ENCODE results near the gene LGR4.
A peak's percentile ranks its signal among the peaks of the same experiment; 100 is the strongest.

The LGR4 gene

DNA sequence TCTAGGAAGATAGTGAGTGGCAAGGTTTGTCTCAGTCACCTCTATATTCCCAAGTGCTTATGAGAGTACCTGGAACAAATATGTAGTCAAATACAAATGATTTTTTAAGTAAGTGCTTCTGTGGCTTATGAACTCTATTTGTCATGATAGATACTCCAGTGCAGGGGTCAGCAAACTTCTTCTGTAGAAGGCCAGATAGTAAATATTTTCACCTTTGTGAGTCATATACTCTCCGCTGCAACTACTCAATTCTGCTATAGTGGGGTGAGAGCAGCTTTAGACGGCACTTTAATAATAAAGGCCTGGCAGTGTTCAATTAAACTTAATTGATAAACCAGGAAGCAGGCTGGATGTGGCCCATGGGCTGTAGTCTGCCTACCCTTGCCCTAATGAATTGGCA, 97.2 kb downstream of the LGR4 start:
- DNase-seq, result no peak

DNA sequence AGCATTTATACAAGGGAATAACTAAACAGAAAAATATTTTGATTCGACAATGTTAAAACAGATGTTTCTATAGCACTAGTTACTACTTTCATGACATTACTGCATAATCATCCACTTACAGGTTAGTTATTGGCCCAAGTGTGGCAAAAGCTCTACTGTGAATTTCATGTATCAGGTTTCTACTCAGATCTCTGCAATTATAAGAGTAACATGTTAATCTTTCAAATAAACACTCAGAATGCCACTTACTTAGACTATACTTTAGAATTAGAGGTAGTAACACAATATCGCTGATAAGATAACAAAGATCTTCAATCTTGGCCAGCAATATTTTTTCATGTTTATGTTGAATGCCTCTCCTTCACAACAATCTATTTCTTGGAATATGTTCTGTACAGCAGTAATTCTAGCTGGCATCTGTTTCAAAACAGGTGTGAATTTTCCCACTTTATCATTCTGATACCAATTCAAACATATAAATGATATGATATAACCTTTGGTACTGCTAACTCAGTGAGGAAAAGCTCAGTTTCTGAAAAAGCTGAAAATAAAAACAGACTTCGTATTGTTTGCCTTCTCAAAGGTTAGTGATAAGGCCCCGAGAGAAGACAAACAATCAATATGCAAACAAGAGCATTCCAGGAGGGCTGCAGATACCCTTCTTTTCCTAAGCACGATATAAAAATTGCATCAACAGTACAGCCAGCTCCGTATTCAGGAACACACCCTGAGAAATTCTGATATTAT, 98.6 kb downstream of the LGR4 start:
- no peak for DNase-seq

DNA sequence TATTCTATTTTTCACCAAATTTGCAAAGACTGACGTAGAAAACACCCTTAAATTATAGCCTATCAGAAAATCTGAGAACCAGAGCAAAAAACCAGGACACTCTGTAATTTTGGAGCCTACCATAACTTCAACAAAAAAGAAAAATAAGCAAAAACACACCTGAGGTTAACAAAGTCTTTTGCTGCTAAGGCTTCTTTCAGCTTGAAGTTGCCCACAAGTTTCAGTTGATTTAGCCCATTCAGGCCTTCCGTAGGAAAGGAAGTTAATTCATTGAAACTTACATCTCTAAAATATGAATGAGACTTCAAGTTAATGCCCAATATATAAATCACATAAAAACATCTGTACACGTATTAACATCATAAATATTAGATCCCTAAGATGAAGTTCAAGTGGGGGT, 99.2 kb downstream of the LGR4 start:
- DNase-seq, result no peak

DNA sequence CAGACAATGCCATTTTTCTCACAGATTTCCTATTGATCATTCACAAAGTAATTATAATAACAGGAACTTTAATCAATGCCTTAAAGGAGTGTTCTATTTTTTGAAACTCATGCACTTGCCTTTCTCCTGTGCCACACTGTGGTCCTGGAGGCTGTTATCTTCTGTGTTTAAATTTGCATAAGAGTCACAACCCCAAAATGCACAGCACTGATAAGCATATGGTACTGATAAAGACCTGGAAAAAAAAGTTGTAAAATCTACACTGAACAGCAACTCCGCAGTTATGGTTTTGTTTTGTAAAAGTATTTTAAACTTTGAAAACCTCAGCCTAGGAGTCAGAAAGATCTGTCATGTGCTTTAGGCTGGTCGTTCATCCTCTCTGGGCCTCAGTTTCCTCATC, 100.4 kb downstream of the LGR4 start:
- no peak for DNase-seq

DNA sequence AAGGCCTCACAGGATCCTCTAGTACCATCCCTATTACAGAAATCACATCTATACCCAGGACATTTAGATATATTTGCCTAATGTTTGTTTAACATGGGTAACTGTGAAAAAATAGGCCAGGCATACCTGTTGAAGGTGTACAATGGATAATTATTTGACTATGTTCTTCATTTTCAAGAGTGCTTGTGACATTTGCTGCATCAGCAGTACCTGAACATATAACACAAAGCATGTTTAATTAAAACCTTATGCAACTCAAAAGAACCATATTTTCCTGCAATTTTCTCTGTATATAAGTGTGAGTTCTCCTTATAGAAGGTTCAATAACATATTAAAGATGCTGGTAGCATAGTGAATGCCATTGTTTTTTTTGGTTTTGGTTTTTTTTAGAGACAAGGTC, 101.1 kb downstream of the LGR4 start:
- no peak for DNase-seq

DNA sequence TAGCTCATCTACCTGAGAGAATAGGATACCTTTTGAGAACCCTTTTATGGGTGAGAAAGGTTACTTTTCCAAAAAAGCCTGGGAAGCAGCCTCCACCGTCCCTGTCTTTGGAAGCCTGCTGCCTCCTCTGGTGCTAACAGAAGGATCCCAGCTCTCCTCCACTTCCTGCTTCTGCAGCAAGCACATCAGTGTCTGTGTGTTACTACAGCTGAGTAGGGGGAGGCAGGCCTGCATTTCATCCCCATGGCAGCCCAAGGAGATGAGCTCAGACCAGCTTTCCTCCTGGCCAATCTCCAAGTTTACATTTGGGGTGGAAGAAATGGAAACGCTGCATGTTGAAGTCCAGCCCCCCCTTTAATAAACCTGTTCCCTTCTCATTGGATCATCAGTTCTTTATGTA, 102.2 kb downstream of the LGR4 start:
- no peak for DNase-seq

GRCh38 chr11:27367881-27368280, 104.7 kb downstream of the LGR4 start:
- no peak for DNase-seq

DNA sequence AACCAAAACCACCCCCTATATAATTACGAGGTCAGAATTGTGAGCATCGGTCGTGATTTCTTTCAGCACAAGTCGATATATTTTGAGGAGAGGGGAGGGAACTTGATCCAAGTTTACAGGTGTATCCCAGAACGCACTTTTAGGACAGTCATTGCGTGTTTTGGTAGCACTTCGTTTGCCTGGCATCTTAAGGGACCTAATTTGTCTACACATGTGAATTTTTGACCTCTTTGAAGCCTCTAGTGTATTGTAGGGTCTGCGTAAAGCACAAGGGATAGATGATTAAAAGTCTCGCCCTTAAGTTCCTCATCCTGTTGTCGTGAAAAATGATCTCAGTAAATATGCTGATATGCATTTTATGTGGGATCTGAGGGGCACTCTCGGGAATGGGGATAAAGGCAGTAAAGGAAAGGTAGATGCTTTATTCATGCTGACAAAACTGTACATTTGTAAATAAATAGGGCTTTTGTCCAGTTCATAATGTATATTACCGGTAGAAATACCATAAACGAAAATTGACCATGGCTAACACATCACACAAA, 108.9 kb downstream of the LGR4 start:
- no peak for DNase-seq

GRCh38 chr11:27362749-27363575, 109.6 kb downstream of the LGR4 start, which contains the start of gene CCDC34:
Gene CCDC34 (minus strand): TSS chr11:27363215. CDS start chr11:27363194, 21 bp downstream.
- peak; percentile 95 for DNase-seq

DNA sequence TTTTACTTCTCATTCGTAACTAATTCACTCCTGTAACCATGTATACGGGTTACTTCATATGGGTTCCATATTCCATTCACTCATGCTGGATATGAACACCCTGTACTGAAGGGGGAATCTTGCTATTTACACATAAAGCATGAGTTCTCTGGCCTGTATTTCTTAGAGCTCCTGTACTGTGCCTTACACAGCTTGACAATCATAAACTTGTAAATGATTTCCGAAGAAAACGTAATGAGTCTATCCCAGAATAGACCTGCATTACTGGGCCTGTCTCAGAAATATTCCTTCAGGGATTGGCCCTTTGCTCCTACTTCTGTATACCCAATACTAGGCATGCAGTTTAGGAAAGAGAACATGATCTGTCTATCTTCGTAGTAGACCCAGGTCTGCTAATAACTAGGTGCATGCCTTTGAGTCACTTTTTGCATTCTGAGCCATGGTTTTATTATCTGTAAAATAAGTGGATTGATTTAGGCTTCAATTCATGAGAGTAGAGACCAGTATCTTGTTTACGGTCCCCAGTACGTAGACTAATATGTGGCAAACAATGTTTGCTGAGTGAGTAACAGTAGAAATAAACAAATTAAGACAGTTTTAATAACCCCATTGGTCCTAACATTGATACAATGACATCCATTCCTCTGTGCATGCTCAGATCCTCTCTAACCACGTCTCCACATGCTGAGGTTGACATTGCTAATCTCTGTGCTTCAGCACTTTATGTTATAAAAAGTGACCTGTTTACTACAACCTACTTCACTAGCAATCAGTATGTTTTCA, 110.8 kb downstream of the LGR4 start:
- no peak for DNase-seq

DNA sequence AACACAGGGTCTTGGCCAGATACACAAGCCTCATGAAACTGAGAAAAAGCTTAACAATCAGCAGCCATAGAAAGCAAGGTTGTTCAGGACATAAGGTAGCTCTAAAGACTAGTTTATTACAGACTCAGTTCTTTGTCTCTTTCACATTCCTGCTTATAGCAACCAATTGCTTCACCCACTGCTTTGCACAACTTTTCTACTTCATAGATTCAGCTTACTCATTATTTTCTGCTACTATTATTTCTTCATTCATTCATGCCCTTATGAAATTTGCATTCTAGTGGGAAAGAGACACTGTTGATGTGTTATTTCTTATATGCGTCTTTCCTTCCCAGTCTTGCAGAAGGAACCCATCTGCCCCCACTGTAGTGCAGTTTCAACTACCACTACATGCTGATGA, 114.3 kb downstream of the LGR4 start:
- DNase-seq, result no peak

- no peak for DNase-seq
Measured at GRCh38 chr11:27357250-27357649, 115.3 kb downstream of the LGR4 start.

- DNase-seq, result no peak
Measured at GRCh38 chr11:27356624-27357222, 115.9 kb downstream of the LGR4 start.

GRCh38 chr11:27355575-27356104, 117.0 kb downstream of the LGR4 start:
- DNase-seq, result no peak

DNA sequence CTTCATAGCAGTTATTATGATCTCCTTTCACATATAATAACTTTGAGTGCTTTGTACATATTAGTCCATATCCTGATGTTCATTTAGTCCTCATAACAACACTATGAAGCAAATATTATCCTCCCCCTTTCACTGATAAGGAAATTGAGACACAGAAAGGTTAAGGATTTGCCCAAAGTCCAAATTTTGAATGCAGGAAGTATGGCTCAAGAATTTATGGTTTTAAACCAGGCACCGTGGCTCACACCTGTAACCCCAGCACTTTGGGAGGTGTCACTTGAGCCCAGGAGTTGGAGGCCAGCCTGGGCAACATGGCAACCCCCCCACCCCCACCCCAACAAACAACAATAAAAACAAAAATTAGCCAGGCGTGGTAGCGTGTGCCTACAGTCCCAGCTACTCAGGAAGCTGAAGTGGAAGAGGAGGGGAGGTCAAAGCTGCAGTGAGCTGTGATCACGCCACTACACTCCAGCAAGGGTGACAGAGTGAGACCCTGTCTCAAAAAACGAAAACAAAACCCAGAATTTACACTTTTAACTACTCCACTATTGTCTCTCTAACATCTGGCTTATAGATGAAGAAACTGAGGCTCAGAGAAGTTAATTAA, 118.1 kb downstream of the LGR4 start:
- DNase-seq, result no peak

GRCh38 chr11:27353593-27354358, 118.8 kb downstream of the LGR4 start:
- DNase-seq, result no peak

DNA sequence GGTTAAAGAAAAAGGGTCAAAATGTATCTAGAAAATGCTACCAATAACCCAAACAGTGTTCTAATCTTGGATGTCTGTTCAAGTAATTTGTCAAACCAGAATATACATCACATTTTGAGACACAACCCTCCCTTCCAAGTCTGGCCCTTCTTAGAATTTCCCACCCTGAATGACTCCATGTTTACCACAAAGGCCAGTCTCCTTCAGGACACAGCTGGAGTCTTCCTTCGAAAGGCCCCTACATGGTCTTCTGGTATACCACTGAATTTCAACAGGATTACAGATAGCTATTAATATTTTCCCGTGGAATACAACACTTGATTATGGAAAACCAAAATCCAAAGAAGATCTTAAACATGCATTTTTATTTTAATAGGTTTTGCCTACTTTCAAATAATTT, 119.8 kb downstream of the LGR4 start:
- DNase-seq, result no peak

- DNase-seq, result no peak
Measured at GRCh38 chr11:27350511-27350910, 122.1 kb downstream of the LGR4 start.

GRCh38 chr11:27349919-27350318, 122.7 kb downstream of the LGR4 start:
- DNase-seq, result no peak

DNA sequence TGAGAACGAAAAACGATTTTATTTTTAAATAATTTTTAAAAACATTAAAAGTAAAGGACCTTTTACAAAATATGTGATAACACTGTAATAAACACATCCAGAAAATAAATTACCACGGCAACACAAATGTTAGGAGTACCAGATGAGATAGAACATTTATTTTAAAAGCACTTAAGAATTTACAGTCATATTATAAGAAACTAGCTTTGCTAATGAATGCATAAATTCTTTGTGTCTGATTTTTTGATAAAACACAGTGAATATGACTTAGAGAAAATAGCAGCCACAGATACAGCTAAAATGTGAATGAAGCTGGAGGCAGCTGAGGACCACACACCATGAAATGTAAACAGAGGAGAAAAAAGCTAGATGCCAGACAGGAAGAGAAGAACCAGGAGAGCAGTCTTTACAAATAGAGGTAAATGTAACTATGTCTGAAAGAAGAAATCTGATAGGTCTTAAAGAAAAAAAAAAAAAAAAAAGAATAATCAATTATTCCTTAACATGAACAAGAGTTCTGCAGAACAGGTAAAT, 124.2 kb downstream of the LGR4 start:
- no peak for DNase-seq
